GM19240 (cell line): ENCODE measurements around the gene RAB3A.
"Not testable (repeated sequence)": the region's sequence is repeated elsewhere in the genome, so short reads cannot be mapped to it uniquely, and the experiment has no call there.

Source experiments
- DNase-seq: peaks from one replicate; pipeline ENCODE4 v3.0.0; 2011; ENCODE audit warnings: low spot score; ENCODE audit not compliant: insufficient read length

The RAB3A gene

DNA sequence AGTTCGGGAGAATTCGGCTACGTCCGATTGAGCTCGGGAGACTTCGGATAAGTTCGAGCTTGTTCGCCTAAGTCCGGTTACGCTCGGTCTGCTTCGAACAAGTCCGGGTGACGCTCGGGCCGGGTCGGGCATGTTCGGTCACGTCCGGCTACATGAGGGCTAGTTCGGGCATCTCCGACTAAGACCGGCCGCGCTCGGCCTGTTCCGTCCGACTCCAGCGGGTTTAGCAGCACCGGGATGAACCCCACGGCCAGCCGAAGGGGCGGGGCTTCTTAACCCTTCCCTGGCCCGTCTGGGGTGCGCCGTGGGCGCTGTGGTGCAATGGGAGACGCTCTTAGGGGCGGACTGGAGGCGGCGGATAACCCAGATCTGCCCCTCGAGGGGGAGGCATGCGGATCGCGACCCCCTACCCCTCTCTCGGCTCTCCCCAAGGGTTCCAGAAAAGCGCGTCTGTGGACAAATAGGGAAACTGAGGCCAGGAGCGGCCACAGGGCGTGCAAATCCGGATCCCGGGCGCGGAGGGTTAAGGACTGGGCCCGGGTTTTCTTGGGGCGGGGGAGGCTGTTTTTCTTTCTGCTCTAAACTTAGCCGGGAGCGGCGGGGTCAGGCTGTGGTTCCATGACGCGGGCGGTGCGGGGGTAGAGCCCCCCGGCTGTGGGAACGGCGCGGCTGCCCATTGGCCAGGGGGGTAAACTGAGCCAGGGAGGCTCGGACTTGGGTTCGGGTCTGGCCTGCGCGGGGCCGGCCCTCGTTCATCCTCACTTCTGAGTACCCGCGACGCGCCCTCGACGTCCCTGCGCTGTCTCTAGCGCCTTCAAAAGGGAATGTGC, 20.9 kb upstream of the RAB3A start:
- DNase-seq: peak; percentile 94

DNA sequence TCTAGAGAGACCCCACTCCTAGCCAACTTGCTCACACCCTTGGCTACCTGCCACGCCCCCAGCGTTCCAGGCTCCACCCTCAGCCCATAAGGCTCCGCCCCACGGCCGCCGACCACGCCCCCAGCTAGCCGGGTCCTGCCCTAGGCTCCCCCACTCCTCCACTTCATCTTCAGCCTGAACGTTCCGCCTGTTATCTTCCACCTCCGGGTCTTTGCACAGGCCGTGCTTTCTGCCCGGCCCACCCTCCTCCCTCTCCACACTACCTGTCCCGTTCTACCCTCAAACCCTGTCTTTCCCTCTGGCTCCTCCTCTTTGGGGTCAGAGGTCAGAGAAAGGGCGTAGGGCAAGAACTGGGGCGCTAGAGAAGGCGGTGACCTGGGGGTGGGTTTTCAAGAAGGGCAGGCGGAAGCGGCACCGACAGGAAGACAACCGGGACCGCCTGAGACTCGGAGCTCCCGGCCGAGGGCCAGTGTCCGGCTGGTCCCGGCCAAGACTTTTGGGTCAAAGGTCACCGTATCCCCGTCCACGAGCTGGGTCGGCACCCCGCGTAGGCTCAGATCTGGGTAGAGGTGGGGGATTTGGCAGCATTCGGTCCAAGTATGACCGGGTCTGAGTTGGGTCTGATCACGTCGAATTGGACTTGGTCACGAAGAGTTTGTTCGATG, 20.1 kb upstream of the RAB3A start:
- no peak for DNase-seq

DNA sequence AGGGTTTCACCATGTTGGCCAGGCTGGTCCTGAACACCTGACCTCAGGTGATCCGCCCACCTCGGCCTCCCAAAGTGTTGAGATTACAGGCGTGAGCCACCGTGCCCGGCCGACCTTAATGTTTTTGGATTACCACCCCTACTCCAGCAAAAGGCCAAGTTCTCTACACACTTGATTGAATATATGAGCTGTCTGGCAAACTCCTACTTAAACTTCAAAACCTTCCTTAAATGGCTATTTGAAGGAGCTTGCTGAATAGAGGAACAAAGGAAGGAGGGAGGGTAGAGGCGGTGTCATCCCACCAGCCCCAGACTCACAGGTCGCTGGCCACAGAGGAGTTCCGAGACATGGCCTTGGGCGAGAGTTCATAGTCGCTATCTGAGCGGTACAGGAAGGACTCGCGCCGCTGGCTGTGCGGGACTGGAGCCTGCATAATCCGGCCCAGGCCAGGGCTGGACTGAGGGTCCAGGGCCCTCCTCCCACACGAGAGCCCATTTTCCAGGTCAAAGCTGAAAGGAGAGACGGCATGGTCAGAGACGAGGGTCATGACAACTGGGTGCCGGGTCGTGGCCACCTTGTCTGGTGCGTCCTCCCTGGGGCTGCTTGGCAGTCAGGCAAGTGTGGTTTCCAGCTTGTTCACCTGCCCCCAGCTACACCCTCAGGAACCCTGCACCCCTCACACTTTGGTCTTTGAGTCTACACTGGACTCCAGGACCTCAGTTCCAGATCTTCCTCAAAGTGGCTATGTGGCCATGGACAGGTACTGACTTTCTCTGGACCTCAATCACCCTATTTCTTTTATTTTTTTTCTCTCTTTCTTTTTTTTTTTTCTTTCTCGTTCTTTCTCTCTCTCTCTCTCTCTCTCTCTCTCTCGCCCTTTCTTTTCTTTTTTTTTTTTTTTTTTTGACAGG, 18.2 kb upstream of the RAB3A start:
- no peak for DNase-seq

DNA sequence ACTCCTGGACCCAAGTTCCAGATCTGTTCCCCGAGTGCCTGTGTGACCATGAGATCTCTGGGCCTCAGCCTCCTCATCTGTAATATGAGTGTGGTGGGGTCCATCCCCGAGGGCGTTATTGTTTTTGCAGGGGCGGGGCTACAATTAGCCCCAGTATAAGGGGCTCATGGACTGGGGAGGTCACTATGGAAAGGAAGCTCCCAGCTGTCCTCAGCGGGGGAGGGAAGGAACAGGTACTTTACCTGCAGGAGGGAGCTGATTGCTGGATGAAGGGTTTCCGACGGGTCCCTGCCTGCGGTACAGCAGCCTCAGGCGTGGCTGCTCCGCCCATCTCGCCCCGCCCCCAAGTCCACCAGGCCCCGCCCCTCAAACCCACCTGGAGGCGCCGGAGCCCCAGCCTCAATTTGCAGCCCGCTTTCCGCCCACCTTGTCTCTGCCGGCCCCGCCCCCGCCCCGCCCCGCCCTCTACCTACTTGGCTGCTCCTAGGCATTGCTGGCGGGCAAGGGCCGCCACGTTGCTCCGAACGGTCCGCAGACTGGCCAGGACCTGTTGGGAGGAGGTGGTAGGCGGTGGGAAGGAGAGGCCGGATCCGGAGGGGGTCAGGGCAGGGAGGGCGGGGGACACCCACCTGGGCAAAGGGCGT, 16.9 kb upstream of the RAB3A start:
- DNase-seq: no peak

DNA sequence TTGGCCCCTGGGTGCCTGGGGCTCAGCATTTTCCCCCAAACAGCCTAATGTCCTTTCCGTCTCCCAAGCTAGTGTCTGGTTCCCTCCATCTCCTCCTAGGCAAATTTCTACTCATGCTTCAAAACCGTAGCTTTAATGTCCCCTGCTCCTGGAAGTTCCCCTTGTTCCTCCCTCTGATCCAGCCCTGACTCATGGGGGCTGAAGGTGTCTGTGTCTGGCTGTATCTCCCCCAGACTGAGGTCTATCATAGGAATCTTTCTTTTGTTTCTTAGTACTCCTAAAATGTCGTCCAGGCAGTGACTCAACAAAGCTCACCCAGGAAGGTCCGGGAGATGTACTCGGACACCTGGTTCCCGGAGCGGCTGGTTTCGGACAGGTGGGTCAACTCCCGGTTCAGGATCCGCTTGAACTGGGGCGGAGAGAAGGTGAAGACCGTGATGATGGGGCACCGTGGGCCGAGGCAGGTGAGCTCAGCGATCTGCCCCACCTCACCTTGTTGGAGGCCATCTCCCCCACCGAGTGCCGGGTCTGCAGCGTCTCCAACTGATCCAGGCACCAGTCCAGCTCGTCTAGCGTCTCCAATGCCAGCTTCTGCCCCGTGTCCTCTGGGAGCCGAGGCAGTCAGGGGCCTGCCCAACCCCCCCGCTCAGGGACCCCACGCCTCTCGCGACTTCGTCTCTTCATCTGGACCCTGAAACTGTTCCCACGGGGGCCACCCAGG, 16.2 kb upstream of the RAB3A start:
- DNase-seq: no peak

DNA sequence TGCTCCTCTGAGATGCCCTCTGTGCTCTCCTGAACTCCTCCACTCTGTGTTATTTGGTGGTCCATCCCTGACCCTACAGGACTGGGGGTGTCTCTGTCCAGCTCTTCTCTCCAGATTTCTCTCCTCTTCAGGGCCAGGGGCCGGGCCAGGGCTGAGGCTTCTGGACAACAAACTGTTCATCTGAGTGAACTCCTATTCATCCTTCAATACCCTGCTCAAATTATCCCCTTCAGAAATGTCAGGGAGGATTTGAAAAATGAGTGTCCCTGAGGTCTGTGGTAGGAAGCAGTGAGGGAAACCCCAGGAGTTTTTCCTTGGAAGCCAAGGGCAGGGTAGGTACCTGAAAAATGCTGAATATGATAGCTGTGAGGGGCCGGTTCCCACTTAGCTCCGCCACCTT, 14.8 kb upstream of the RAB3A start:
- DNase-seq: no peak

DNA sequence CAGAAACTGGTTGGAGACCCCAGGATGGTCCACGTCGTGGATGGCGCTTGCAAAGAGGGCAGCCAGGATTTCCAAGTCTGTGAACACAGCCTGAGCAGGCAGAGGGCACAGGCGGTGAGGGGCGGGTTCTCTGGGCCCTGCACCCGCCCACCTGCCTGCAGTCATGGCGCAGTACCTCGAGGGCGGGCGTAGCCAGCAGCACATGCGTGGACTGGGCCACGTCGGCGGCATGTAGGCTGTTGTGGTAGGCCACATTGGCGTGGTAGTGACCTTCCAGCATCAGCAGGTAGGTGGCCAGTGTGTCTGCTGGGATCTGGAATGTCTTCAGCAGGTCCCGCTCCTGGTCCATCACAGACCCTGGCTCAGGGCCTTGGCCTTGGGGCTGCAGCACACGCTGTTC, 14.3 kb upstream of the RAB3A start:
- DNase-seq: no peak

DNA sequence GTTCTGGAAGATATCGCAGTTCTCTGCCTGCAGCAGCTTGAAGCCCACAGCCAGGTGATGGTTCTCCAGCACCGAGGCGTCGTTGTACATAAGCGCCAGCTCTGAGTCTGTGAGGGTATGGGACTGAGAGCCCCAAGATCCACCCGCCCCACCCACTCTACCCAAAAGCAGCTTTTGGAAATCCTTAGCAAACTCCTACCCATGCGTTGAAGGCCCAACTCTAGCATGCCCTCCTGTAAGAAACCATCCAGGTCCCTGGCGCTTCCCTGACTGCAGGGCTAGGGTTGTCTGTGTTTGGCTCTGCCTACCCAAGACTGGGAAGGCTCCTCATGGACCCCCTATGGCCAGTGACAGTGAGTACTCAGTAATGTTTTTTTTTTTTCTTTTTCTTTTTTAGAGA, 12.9 kb upstream of the RAB3A start:
- DNase-seq: no peak

DNA sequence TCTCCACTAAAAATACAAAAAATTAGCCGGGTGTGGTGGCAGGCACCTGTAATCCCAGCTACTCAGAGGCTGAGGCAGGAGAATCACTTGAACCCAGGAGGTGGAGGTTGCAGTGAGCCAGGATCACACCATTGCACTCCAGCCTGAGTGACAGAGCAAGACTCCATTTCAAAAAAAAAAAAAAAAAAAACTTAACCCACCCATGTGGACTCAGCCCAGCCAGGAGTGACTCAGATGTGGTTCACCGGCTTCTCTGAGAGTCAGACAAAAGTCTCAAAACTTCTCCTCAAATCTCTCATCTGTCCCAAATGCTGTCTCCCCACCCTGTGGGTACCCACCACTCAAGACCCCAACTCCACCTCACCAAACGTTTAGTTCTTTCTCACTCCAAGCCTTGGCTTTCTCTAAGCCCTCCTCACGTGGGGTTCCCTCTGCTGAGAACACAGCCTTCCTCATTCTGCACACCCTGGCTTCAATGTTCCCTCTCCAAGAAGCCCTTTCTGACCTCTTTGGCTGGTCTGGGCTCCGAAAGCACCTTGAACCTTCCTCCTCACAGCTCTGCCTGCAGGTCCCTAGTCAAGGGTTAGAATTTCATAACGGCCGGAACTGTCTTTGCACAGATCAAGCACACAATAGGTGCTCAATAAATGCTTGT, 11.1 kb upstream of the RAB3A start:
- DNase-seq: no peak

DNA sequence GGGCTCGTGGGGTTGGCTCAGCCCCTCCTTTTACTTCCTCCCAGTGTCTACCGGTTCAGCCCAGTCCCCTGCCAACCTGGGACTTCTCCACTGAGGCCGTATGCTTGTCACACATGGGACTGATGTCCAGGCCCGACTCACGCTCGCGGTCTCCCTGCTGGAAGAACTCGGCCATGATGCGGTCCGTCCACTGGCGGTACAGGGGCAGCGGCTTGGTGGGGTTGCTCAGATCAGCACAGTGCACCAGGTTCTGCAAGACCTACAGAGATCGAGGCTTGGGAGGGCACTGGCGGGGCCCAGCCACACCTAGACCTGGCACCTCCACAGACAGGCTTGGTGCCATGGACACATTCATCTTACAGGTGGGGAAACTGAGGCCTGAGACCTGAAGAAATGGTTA, 7.8 kb upstream of the RAB3A start:
- DNase-seq: no peak

DNA sequence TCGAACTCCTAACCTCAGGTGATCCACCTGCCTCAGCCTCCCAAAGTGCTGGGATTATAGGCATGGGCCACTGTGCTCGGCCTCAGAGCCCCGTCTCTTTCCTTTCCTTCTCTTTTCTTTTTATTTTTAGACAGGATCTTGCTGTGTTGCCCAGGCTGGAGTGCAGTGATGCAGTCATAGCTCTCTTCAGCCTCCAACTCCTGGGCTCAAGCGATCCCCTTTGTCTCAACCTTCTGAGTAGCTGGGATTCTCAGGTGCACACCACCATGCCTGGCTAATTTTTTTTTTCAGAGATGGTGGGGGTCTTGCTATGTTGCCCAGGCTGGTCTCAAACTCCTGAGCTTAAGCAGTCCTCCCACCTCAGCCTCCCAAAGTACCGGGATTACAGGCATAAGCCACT, 6.1 kb upstream of the RAB3A start:
- DNase-seq: not testable (repeated sequence)

DNA sequence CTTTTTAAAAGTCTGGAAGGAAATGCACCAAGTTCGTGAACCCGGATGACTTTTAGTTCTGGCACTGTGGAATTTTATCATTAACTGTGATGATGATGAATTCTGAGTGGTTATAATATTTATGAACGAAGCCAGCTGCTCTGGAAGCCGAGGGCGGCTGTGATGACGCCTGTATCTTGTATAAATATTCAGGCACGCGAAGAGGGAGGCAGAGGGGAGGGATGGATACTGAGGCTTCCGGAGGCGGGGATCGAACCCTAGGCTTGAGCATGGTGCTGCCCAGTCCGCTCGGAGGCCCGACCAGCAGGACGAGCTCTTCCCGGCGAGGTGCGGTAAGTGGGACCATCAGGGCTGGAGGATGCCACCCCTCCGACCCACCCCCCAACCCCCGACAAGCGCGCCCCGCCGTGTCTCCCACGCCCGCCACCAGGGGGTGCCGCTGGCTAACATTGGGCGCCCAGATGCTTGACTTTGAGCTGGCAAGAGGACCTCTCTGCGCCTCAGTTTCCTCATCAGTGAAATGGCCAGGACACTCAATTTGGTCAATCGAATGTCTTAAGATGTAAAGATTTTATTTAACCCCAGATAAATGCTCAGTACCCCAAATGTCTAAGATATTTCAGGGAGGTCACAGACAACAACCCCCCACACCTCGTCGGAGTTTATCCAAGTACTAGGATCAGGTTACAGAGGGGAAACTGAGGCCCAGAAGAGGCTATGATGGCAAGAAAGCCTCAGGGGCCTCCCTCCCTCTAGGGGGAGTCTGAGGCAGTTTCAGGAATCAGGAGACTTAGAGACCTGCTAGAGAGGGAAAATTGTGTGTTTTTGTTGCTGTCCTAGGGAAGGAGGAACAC, 4.5 kb upstream of the RAB3A start:
- no peak for DNase-seq

DNA sequence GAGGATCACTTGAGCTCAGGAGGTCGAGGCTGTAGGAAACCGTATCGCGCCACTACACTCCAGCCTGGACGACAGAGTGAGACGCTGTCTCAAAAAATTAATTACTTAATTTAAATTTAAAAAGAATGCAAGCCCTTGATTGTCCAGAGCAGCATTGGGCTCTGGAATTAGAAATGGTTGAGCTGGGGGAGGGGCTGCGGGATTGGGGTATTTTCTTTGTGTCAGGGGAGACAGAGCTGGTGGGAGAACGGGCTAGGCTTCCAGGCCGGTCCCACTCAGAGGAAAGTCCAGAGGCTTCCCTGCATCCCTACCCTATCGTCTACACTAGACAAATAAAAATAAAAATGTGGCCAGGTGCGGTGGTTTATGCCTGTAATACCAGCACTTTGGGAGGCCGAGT, 2.2 kb upstream of the RAB3A start:
- DNase-seq: no peak

DNA sequence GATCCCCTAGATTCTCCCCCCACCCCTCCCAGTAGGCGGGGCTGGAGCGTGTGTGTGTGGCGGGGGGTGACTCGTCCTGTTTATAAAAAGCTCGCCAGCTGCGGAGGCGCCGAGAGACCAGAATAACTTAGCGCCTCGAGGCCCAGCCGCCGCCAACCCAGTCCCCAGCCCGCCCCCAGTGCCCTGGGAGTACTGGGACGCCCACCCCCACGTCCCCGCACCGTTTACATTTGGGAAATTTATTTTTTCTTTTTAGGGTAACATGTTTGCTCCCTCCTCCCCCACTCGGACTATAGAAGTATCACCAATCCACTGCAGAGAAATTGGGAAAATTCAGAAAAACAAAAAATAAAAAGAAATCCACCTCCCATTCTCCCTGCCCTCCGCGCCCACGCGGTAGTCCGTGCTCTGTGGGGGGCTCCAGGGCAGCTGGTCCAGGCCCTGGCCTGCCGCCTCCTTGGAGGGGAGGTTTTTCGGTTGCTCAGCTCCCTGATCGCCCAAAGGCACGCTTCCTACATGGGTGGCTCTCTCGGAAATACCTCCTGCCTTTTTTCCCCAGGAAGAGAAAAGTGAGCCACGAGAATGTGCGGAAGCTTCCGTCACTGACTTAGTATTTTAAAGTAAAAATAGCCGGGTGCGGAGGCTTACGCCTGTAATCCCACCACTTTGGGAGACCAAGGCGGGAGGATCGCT, 1.5 kb upstream of the RAB3A start:
- no peak for DNase-seq

DNA sequence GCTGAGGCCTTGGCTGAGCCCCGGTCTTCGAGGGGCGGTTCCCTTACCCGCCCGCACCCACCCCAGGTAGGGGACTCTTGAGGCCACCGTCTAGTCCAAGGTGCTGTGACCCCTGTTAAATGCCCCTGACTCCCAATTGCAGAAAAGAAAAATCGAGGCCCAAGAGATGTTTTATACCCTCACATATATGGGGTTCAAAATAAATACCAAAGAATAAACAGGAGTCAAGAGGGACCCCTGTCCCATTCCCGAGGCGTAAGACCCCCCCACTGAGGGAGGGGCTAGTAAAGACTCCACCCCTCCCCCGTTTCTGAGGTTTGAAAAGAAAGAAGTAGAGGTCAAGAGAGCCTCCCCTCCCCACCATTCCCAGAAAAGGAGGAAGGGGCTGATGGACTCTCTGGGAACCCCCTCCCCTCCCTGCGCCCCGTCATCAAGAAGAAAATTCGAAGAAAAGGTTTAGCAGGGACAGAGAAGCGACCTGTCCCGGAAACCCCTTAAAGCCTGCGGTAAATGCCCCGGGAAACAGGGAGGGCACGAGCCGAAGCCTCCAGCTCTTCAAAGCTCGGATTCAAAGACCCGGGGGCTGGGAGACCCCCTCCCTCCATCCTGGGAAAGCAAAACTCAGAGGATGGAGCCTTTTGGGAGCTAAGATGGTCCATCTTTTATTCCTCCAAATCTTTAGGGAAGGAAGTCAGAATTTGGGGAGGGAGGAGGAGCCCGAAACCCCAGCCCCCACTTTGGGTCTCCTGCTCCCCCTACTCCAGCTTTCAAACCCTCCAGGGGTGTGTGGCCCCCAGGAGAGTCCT, 755 bp upstream of the RAB3A start:
- DNase-seq: no peak

DNA sequence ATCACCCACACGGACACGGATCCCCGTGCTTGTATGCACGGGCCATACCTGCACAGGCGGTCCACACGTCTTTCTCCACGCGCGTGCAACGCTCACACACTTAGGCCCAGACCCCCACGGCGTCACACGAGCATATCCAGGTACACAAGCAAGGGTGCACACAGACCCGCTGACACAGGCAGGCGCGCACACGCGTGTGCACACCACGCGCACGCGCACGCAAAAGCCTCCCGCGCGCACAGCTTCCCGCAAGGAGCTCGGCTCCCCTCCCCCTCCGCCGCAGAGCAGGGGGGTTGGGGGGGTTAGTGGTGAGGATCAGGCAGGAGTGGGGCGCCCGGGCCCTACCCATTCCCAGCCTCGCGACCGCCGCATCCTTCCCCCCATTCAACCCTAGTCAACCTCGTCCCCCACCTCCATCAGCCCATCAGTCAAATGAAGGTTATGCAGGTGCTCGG, 407 bp downstream of the RAB3A start:
- DNase-seq: no peak

DNA sequence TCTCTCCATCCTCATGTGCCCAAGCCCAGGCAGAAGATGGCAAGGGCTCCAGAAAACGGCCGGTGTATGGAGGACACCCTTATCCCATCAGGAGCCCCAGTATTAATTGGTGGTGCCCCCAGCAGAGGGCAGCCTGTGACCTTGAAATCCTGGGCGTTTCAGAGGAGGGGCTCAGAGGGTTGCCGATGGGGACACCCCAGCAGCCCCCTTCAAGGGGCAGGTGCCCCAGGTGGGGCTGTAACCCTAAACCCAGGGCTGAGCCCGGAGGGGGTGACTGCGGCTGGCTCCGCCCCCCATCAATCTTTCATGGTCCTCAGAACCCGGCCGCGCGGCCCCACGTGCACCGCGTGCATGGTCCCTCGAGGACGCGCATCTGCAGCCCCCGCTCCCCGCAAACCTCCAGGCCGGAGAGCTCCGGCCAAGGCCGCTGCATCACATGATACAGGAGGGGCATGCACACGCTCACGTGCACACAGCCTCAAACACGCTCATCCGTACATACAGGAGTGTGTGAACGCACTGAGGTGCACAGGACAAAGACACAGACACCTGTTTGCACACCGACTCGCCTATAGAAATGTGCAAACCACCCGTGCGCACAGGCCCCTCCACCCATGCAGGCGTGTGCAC, 949 bp downstream of the RAB3A start:
- DNase-seq: no peak
